Lower lobe of right lung (tissue), 2 donors: Measurements from ENCODE around the gene PODXL2. TPM values are rescaled to one million over a fixed set of nuclear protein-coding genes. Genes with fewer than 3 reads are reported as not detected.

Source experiments
- ATAC-seq, 2 donors: fragments of 200-7000 bp; cut with Tn5 transposase; one replicate each; pipeline ENCODE4 v1.9.1; 2020 to 2022; ENCODE audit warnings: mild to moderate bottlenecking in 2 of 2, moderate library complexity in 2 of 2
- DNase-seq: peaks from one replicate; pipeline ENCODE4 v3.0.0-alpha.2; 2020
- H3K27ac ChIP-seq: fragments of 200-600 bp; one replicate; pipeline ENCODE4 v1.8.0; 2022
- H3K27me3 ChIP-seq: fragments of 200-600 bp; one replicate; pipeline ENCODE4 v1.8.0; 2022; ENCODE audit warnings: low read depth
- H3K36me3 ChIP-seq: fragments of 200-600 bp; one replicate; pipeline ENCODE4 v1.8.0; 2022; ENCODE audit warnings: mild to moderate bottlenecking
- H3K4me1 ChIP-seq: fragments of 200-600 bp; one replicate; pipeline ENCODE4 v1.8.0; 2022
- H3K4me3 ChIP-seq: fragments of 200-600 bp; one replicate; pipeline ENCODE4 v1.8.0; 2022; ENCODE audit warnings: mild to moderate bottlenecking
- H3K9me3 ChIP-seq: fragments of 200-600 bp; one replicate; pipeline ENCODE4 v1.8.0; 2022
- intact Hi-C: fragments of 100-400 bp; cut with DNase I; formaldehyde crosslinking; loops from one replicate; pipeline ENCODE4 v1.11.0; 2022
- total RNA-seq: library from RNA; stranded (reverse); fragmentation: NEBNext Ultra II Directional; extraction: Animal tissue kit (Norgen Biotek cat#: 25700); gene quantifications from one replicate; pipeline ENCODE4 v1.2.1, GENCODE V29; 2021
- TF ChIP-seq, protein P1 (sequence below): fragments of 200-600 bp; IDR thresholded peaks from one replicate; pipeline ENCODE4 v1.8.0; 2022; ENCODE audit warnings: antibody characterized with exemption, mild to moderate bottlenecking
- donor health status: DM: no; HTN: yes; CAD: no; lungs with severe emphysema.

Gene PODXL2
- total RNA-seq, 1 donor from 2014 or later = 2.2 TPM

DNA sequence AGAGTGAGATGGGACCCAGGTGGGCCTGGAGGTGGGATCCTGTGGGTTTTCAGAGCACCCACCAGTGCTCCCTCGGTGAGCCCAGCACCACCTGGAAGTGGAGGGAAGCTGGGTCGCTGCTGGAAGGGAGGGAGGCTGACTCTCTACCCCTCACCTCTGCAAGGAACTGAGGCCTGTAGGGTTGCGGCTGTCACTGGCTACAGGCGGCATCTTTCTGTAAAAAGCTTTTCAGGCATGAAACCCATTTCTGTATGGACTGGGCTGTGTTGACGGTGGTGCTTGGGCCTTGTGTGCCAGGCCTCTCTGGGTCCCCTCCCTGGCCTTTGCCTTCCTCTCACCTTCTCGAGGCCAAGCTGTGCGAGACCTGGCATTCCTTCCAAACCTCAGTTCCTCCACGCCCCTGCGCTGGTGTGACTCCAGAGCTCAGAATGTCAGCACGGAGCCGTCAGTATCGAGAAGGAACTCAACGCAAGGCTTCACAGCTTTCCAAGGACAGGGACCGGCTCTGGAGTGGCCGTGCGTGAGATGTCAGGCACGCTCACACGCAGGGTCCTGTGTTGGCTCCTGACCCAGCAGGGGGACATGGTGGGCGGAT lies 60.4 kb downstream of the PODXL2 start:
- intact Hi-C loops = no loop called here
- DNase-seq = peak; percentile 33
- H3K27ac ChIP-seq = peak overlapping the region; percentile 21
- no peaks in the 10 kb centered on the region for H3K9me3 ChIP-seq
- peaks cover 29% of the 10 kb centered on the region for H3K36me3 ChIP-seq
- no peak for ATAC-seq
- H3K27me3 ChIP-seq = no peaks in the 10 kb centered on the region
- peaks cover 19% of the 10 kb centered on the region for H3K4me1 ChIP-seq
- H3K4me3 ChIP-seq = no peak overlapping the region
- TF ChIP-seq, protein P1, sequence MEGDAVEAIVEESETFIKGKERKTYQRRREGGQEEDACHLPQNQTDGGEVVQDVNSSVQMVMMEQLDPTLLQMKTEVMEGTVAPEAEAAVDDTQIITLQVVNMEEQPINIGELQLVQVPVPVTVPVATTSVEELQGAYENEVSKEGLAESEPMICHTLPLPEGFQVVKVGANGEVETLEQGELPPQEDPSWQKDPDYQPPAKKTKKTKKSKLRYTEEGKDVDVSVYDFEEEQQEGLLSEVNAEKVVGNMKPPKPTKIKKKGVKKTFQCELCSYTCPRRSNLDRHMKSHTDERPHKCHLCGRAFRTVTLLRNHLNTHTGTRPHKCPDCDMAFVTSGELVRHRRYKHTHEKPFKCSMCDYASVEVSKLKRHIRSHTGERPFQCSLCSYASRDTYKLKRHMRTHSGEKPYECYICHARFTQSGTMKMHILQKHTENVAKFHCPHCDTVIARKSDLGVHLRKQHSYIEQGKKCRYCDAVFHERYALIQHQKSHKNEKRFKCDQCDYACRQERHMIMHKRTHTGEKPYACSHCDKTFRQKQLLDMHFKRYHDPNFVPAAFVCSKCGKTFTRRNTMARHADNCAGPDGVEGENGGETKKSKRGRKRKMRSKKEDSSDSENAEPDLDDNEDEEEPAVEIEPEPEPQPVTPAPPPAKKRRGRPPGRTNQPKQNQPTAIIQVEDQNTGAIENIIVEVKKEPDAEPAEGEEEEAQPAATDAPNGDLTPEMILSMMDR = no peak

DNA sequence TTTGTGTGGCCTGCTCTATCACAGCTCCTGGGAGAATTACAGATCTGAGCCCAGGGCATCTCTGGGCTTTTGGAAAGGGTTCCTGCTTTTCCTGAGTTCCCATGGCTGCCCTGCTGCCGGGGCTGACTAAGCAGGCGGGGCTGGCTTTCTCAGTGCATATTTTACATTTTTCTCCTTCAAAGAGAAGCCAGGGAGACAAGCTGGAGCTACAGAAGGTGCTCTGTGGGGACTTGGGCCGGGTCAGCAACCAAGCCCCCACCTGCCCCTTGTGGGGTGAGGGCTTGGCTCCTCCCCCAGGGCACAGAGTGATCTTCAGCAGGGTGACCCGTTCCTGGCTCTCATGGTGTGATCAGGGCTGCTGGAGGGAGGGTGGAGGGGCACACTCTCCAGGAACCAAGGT lies 61.1 kb downstream of the PODXL2 start:
- Histone ChIP-seq H3K4me1 (peaks cover 19% of the 10 kb centered on the region), H3K36me3 (peaks cover 36% of the 10 kb centered on the region), H3K9me3 (no peaks in the 10 kb centered on the region), H3K4me3 (no peak overlapping the region), H3K27me3 (no peaks in the 10 kb centered on the region), H3K27ac (peak overlapping the region; percentile 46)
- DNase-seq = peak; percentile 37
- peak; percentile 48 to 53 for ATAC-seq
- TF ChIP-seq, protein P1 = no peak
- intact Hi-C loops = no loop called here

DNA sequence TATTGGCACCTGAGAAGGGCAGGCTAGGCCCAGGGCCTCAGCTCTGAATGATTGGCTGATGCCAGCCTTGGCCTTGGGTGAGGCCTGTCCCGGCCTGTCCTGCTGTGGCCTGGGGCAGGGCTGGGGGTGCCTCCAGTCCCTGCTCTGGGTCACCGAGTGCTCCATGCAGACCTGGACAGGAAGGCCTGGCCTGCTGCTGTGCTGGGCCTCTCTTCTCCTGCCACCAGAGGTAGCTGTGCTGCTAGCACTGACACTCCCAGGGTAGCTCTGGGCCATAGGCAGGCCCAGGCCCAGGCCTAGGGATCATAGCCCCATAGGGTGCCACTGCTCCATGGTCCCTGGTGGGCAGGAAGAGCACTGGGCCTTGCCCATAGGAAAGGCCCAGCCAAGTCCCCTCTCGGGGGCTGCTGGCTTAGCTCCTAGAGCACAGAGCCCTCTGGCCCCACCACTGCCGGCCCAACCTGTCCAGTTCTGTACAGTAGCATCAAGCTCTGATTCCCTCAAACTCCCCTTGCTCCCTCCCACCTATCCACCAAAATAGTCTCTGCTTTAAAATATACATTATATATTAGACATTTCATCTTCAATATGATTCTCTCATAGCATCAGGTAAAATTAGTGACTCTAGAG lies 62.0 kb downstream of the PODXL2 start:
- ATAC-seq = peak; percentile 75 to 85
- H3K27me3 ChIP-seq = no peaks in the 10 kb centered on the region
- peak; percentile 62 for DNase-seq
- H3K27ac ChIP-seq = peak overlapping the region; percentile 46
- H3K4me1 ChIP-seq = peaks cover 19% of the 10 kb centered on the region
- TF ChIP-seq, protein P1 = peak; percentile 51
- no peak overlapping the region for H3K4me3 ChIP-seq
- peaks cover 37% of the 10 kb centered on the region for H3K36me3 ChIP-seq
- H3K9me3 ChIP-seq = no peaks in the 10 kb centered on the region
- intact Hi-C loops = no loop called here

DNA sequence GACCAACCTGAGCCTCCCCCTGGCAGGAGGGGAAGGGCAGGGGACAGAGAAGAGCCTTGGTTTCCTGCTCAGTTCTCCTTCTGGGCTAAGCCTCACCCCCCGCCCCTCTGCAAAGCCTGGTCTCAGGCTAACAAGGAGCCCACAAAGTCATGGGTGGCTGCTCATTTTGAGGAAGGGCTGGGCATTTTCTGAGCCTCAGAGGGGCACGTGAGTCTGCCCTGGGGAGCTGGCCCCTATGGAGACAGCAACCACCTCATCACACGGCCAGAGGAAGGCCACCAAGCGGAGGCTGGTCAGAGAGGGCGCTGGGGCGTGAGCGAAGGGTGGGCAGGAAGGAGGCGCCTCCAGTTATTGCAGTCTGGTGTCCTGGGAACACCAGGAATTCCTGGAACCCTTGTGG lies 62.5 kb downstream of the PODXL2 start:
- no peak overlapping the region for H3K4me3 ChIP-seq
- H3K27me3 ChIP-seq = no peaks in the 10 kb centered on the region
- peaks cover 25% of the 10 kb centered on the region for H3K4me1 ChIP-seq
- DNase-seq (peak; percentile 23), ATAC-seq (no peak)
- intact Hi-C loops = no loop called here
- TF ChIP-seq, protein P1 = no peak
- no peak overlapping the region for H3K27ac ChIP-seq
- H3K36me3 ChIP-seq = peaks cover 37% of the 10 kb centered on the region
- no peaks in the 10 kb centered on the region for H3K9me3 ChIP-seq

DNA sequence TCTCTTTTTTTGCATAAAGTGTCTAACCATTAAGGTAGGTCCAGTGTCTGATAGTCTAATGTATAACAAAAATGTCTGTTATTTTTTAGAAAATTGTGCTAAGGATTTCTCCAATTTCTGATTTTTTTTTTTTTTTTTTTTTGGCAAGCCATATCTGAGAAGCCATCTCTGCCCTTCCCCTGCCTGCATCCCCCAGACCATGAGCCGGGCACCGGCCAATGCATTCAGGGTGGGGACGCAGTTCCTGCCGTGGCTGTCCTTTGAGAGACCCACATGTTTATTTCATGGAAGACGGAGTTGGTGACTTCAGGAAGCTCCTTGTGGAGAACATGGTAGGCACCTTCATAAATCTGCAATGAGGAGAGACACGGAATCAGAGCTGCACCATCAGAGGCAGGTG lies 63.0 kb downstream of the PODXL2 start:
- H3K27ac ChIP-seq = no peak overlapping the region
- no peaks in the 10 kb centered on the region for H3K9me3 ChIP-seq
- TF ChIP-seq, protein P1 = no peak
- H3K36me3 ChIP-seq = peaks cover 37% of the 10 kb centered on the region
- no peak overlapping the region for H3K4me3 ChIP-seq
- DNase-seq = no peak
- intact Hi-C loops = no loop called here
- H3K4me1 ChIP-seq = peaks cover 30% of the 10 kb centered on the region
- no peaks in the 10 kb centered on the region for H3K27me3 ChIP-seq
- ATAC-seq = no peak
